Adrenal gland (tissue), 12 donors: ENCODE data around the gene TXNDC17. TPM values are rescaled to one million over a fixed set of nuclear protein-coding genes. Genes with fewer than 3 reads are reported as not detected.

Experiments used
- DNase-seq, 7 donors: peaks; one replicate each; pipeline ENCODE4 v3.0.0-alpha.2; 2019 to 2020
- H3K27ac ChIP-seq, 5 donors: fragments of 200-600 bp; sonication (generic) in 4 of 5; 1 replicate in 3 of 5; 2 replicates in 2 of 5; pipeline versions ENCODE4 v1.5.1 to v1.8.0; 2016 to 2020; ENCODE audit warnings: mild to moderate bottlenecking in 1 of 5
- H3K27me3 ChIP-seq: fragments of 200-600 bp; 2 replicates; pipeline ENCODE4 v1.8.0; 2021
- H3K36me3 ChIP-seq, 2 donors: fragments of 200-600 bp; replicated peaks in 1 of 2; 1 replicate in 1 of 2; 2 replicates in 1 of 2; pipeline versions ENCODE4 v1.5.1 to v1.8.0; 2018 to 2022
- H3K4me1 ChIP-seq, 2 donors: fragments of 200-600 bp; replicated peaks in 1 of 2; 1 replicate in 1 of 2; 2 replicates in 1 of 2; pipeline versions ENCODE4 v1.5.1 to v1.8.0; 2018 to 2021
- H3K4me3 ChIP-seq, 4 donors: fragments of 200-600 bp; sonication (generic) in 3 of 4; one replicate each; pipeline ENCODE4 v1.5.1; 2016 to 2018
- H3K9me3 ChIP-seq, 3 donors: fragments of 200-600 bp; sonication (generic) in 1 of 3; replicated peaks in 1 of 3; 1 replicate in 2 of 3; 2 replicates in 1 of 3; pipeline versions ENCODE4 v1.5.1 to v1.8.0; 2016 to 2021
- CTCF ChIP-seq, 6 experiments: fragments of 450-650 bp in 4 of 6; fragments of 200-600 bp in 2 of 6; sonication (generic) in 1 of 6; IDR thresholded peaks; 1 replicate in 5 of 6; 2 replicates in 1 of 6; pipeline versions ENCODE4 v1.5.1 to v1.8.0; 2016 to 2021; ENCODE audit warnings: antibody characterized with exemption in 6 of 6, mild to moderate bottlenecking in 2 of 6, moderate library complexity in 1 of 6
- POLR2A ChIP-seq, 2 donors: fragments of 450-650 bp; IDR thresholded peaks; one replicate each; pipeline ENCODE4 v1.6.1; 2017; ENCODE audit warnings: antibody characterized with exemption in 2 of 2, mild to moderate bottlenecking in 2 of 2, moderate library complexity in 1 of 2
- WGBS, 4 donors: extraction: QIAGEN DNeasy Blood & Tissue Kit in 2 of 4; methylation state at CpG; one replicate each; pipeline versions ENCODE4 v1.1.5 to v1.1.7; 2013 to 2017; 5-methylcytosine and 5-hydroxymethylcytosine counted together
- intact Hi-C, 2 donors: fragments of 100-400 bp; cut with DNase I; formaldehyde crosslinking; loops; one replicate each; pipeline versions ENCODE4 v1.14.1 to v1.15.0; 2022 to 2023
- polyA plus RNA-seq, 3 donors: library from polyadenylated mRNA; stranded (reverse); fragments of 200-250 nt in 2 of 3; fragments of 350-450 nt in 1 of 3; fragmentation: Illumina TruSeq in 1 of 3; extraction: RNeasy Lipid Tissue Mini Kit (QIAGEN cat#74804) in 1 of 3; gene quantifications; one replicate each; pipeline ENCODE4 v1.2.3, GENCODE V29; 2013 to 2014
- total RNA-seq, 9 donors: library from RNA; depleted of rRNA in 4 of 9; stranded (reverse); fragments of >200 nt in 4 of 9; fragments of 120-200 nt in 1 of 9; fragmentation: NEBNext Ultra II Directional in 1 of 9; extraction: Animal tissue kit (Norgen Biotek cat#: 25700) in 1 of 9; gene quantifications; one replicate each; pipeline versions ENCODE4 v1.1.0 to v1.2.4, GENCODE V29; 2013 to 2023
- donor health status: healthy with polysubstance abuse.
- donor health status: Bipolar disorder and iron deficiency.
- donor health status: DM: yes; HTN: yes; CAD: no.
- donor health status: DM: no; HTN: no; CAD: no.
- donor health status: DM: no; HTN: no; CAD: no.
- donor health status: DM: yes; HTN: yes; CAD: no.

TXNDC17 gene
- total and polyA plus RNA-seq, 12 donors: 64.6 to 224 (median 132) TPM

DNA sequence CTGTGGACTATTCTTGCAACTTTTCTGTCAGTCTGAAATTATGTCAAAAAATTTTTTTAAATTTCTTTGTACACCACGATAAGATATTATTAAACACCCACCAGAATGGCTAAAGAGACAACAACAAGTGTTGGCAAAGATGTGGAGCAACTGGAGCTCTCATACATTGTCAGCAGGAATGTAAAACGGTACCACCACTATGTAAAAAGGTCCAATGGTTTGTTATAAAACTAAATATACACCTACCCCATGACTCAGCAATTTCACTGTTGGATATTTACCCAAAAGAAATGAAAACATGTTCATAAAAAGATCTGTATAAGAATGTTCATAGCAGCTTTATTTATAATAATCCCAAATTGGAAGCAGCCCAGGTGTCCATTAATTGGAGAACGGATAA lies 7.6 kb upstream of the TXNDC17 start:
- DNase-seq: no peak
- TF ChIP-seq CTCF (IDR thresholded peaks at IDR 0.05) (no peak), POLR2A (IDR thresholded peaks at IDR 0.05) (no peak)
- H3K27me3 ChIP-seq: no peaks in the 10 kb centered on the region
- peaks cover 0 to 17% of the 10 kb centered on the region in 2 donors for H3K36me3 ChIP-seq
- peaks cover 0 to under 1% of the 10 kb centered on the region in 2 donors for H3K4me1 ChIP-seq
- H3K9me3 ChIP-seq: no peaks in the 10 kb centered on the region
- WGBS, 4 donors: 93 to 100% (median 98%) methylated on average over 3 of the region's 3 CpGs
- H3K27ac ChIP-seq: no peak overlapping the region
- no peak overlapping the region for H3K4me3 ChIP-seq
- intact Hi-C loops: loop anchor here in 1 of 2 donors (10.0 kb wide), 1 partner anchor 158 kb away; no protein-coding TSS in a partner anchor

DNA sequence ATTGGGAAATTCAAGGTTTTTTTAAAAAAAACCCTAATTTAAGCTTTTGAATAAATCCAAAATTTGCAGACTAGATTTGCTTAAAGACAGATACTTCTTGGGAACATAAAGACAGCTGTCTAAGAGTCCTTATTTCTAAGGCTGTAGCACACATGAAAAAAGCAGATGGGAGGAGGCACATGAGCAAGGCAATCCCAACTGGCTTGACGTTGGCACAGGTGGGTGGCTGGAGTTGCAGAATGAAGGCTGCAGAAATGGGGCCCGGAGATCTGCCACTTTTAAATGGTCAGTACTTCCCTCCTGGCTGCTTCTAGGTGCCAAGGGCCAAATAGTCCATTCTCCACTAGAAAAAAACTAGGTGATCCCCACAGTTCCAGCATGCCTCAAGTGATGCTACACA lies 4.8 kb upstream of the TXNDC17 start:
- intact Hi-C loops: loop anchor here (5.0 to 10.0 kb wide), 2 partner anchors 159 to 161 kb away; no protein-coding TSS in a partner anchor
- no peak for DNase-seq
- 81 to 89% (median 86%) methylated on average over 2 of the region's 2 CpGs for WGBS, 4 donors
- Histone ChIP-seq H3K4me3 (no peak overlapping the region), H3K9me3 (no peaks in the 10 kb centered on the region), H3K4me1 (peaks cover 13 to 14% of the 10 kb centered on the region in 2 donors), H3K36me3 (peaks cover 0 to 16% of the 10 kb centered on the region in 2 donors), H3K27me3 (no peaks in the 10 kb centered on the region), H3K27ac (no peak overlapping the region)
- no peak for TF ChIP-seq POLR2A (IDR thresholded peaks at IDR 0.05)
- TF ChIP-seq CTCF (IDR thresholded peaks at IDR 0.05): no peak

DNA sequence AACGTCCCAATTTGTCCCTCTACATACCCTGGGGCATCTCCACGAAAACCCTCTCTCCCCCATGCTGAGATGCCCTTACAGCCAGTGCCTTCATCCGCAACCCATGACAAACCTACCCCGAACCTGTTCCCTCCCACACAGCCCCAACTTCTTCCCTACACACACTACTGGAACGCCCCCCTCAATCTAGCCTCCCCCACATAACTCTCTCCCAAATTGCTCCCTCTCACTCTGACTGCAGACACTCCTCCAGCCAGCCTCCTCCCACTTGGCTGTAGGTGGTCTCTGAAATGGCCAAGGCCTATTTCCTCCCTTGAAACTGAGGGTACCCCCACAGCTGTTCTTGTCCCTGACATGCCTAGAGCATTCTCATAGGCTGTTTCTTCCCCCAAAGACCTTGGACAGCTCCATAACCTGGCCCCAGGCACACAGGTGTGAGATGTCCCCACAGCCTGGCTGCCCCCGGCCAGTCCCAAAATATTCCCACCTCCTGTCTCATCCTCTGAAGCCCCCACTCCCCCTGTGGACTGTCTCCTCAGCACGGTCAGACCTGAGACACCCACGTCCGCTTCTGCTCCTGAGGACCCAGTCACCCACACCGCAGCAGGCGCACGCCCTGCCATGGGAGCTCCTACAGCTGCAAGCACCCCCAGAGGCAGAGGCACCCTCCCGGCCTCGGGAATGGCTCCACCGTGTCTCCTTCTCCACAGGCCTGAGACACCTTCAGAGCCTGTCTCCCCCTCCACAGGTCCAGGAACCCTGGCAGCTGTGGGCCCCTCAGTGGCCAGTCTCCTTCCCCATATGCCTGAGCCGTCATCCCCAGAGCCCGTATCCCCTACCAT lies 4.0 kb upstream of the TXNDC17 start:
- TF ChIP-seq CTCF (IDR thresholded peaks at IDR 0.05) (no peak), POLR2A (IDR thresholded peaks at IDR 0.05) (no peak)
- Histone ChIP-seq H3K27me3 (no peaks in the 10 kb centered on the region), H3K36me3 (peaks cover 0 to 16% of the 10 kb centered on the region in 2 donors), H3K4me3 (no peak overlapping the region), H3K9me3 (no peaks in the 10 kb centered on the region), H3K4me1 (peaks cover 13 to 18% of the 10 kb centered on the region in 2 donors), H3K27ac (no peak overlapping the region)
- WGBS, 4 donors: 91 to 95% (median 93%) methylated on average over 13 to 17 of the region's 17 CpGs
- intact Hi-C loops: loop anchor here (5.0 to 10.0 kb wide), 2 partner anchors 160 to 162 kb away; no protein-coding TSS in a partner anchor
- DNase-seq: peak in 1 of 7 donors; percentile 14

DNA sequence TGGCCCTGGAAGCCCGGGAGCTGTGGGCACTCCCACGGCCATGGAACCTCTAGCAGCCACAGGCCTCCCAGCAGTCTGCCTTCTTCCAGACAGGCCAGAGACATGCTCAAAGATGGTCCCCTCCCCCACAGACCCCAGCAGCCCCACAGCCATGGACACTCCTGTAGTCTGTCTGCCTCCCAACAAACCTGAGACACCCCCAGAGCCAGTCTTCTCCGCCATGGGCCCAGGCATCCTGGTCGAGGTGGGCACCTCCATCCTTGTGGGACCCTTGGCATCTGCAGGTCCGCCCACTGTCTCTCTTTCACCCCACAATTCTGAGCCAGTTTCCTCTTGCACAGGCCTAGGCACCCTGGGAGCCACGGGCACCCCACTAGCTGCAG lies 3.4 kb upstream of the TXNDC17 start:
- intact Hi-C loops: loop anchor here (5.0 to 10.0 kb wide), 2 partner anchors 160 to 163 kb away; no protein-coding TSS in a partner anchor
- Histone ChIP-seq H3K4me1 (peaks cover 13 to 23% of the 10 kb centered on the region in 2 donors), H3K36me3 (peaks cover 0 to 13% of the 10 kb centered on the region in 2 donors), H3K27ac (no peak overlapping the region), H3K27me3 (no peaks in the 10 kb centered on the region), H3K9me3 (no peaks in the 10 kb centered on the region), H3K4me3 (no peak overlapping the region)
- no peak for TF ChIP-seq CTCF (IDR thresholded peaks at IDR 0.05)
- TF ChIP-seq POLR2A (IDR thresholded peaks at IDR 0.05): no peak
- no peak for DNase-seq
- 85 to 96% (median 93%) methylated on average over 3 to 6 of the region's 6 CpGs for WGBS, 4 donors
